ENCODE data around the gene SLC6A12. TPM values are rescaled to one million over a fixed set of nuclear protein-coding genes. Genes with fewer than 3 reads are reported as not detected.

Gene SLC6A12
- total RNA-seq, 1 experiment from 2014 or later = not detected

- no peak overlapping the region for H3K4me2 ChIP-seq (ENCODE audit: low read length)
Observed at GRCh38 chr12:219891-220352, 6.0 kb upstream of the SLC6A12 start.

GRCh38 chr12:218728-219590 lies 5.0 kb upstream of the SLC6A12 start:
- CTCF ChIA-PET = no interaction called here
- no peak overlapping the region for H3K27ac ChIP-seq (ENCODE audit: low read length)

More at GRCh38 chr12:219891-220352, 6.0 kb upstream of the SLC6A12 start:
- Histone ChIP-seq H3K9me3 (ENCODE audit: low read length) (no peaks in the 10 kb centered on the region), H3K9me2 (replicated peaks; ENCODE audit: low read length) (no peaks in the 10 kb centered on the region), H3K27ac (ENCODE audit: low read length) (no peak overlapping the region), H2AFZ (ENCODE audit: low read length) (no peak overlapping the region), H3K4me1 (ENCODE audit: insufficient read depth, low read length) (no peaks in the 10 kb centered on the region), H3K79me2 (ENCODE audit: low read length) (no peaks in the 10 kb centered on the region), H3K9ac (ENCODE audit: low read length) (no peak overlapping the region), H4K20me1 (ENCODE audit: low read length) (no peaks in the 10 kb centered on the region), H3F3A (ENCODE audit: low read length, unreplicated experiment) (no peaks in the 10 kb centered on the region), H3K36me3 (ENCODE audit: low read depth, low read length) (no peaks in the 10 kb centered on the region; the same call in 1 of the 2 replicates), H3K27me3 (ENCODE audit: low read length) (peaks cover 2% of the 10 kb centered on the region; the same call in 1 of the 2 replicates), H3K4me3 (ENCODE audit: low read length) (no peak overlapping the region)
- no TSS peak for BruUV-seq (replicated peaks)
- peak; percentile 37; the same call in 1 of the 2 replicates for ATAC-seq
- intact Hi-C loops (cut with micrococcal nuclease) = no loop called here
- POLR2A ChIA-PET (ENCODE audit: unreplicated experiment) = no interaction called here
- CTCF ChIA-PET = no interaction called here
- TF ChIP-seq CTCF (conservative IDR thresholded peaks at IDR 0.05; ENCODE audit: low read depth, low read length) (peak; percentile 69), EZH2 (IDR thresholded peaks at IDR 0.05; ENCODE audit: low read length, unreplicated experiment) (no peak)
- peak; percentile 56 for DNase-seq

More at GRCh38 chr12:218728-219590, 5.0 kb upstream of the SLC6A12 start:
- H3K27me3 ChIP-seq (ENCODE audit: low read length) = peaks cover 11% of the 10 kb centered on the region
- ATAC-seq (no peak), DNase-seq (no peak)
- no peaks in the 10 kb centered on the region for H4K20me1 ChIP-seq (ENCODE audit: low read length)
- TF ChIP-seq CTCF (conservative IDR thresholded peaks at IDR 0.05; ENCODE audit: low read depth, low read length) (no peak), EZH2phosphoT487 (IDR thresholded peaks at IDR 0.05; ENCODE audit: borderline replicate concordance, low read length) (no peak), EZH2 (IDR thresholded peaks at IDR 0.05; ENCODE audit: low read length, unreplicated experiment) (no peak)
- POLR2A ChIA-PET (ENCODE audit: unreplicated experiment) = no interaction called here
- no peaks in the 10 kb centered on the region for H3K79me2 ChIP-seq (ENCODE audit: low read length)
- no peaks in the 10 kb centered on the region for H3K9me3 ChIP-seq (ENCODE audit: low read length)
- H3K4me3 ChIP-seq (ENCODE audit: low read length) = no peak overlapping the region
- no peaks in the 10 kb centered on the region for H3K4me1 ChIP-seq (ENCODE audit: insufficient read depth, low read length)
- H3K9me2 ChIP-seq (replicated peaks; ENCODE audit: low read length) = no peaks in the 10 kb centered on the region
- intact Hi-C loops (cut with micrococcal nuclease) = no loop called here
- no TSS peak for BruUV-seq (replicated peaks)
- no peak overlapping the region for H3K9ac ChIP-seq (ENCODE audit: low read length)
- H3F3A ChIP-seq (ENCODE audit: low read length, unreplicated experiment) = no peaks in the 10 kb centered on the region
- no peak overlapping the region for H3K4me2 ChIP-seq (ENCODE audit: low read length)
- H3K36me3 ChIP-seq (ENCODE audit: low read depth, low read length) = no peaks in the 10 kb centered on the region; the same call in 1 of the 2 replicates
- no peak overlapping the region for H2AFZ ChIP-seq (ENCODE audit: low read length)
